ENCODE measurements around the gene TCF12. TPM values are rescaled to one million over a fixed set of nuclear protein-coding genes. Genes with fewer than 3 reads are reported as not detected.

Gene TCF12
- polyA plus RNA-seq, 3 donors = 15.8 to 52.5 (median 27.6) TPM

- intact Hi-C loops (cut with micrococcal nuclease) = loop anchor here in 1 of 2 donors (2.0 kb wide), 1 partner anchor 18 kb away; no protein-coding TSS in a partner anchor
- H3K4me3 ChIP-seq (replicated peaks in 1 of 3; ENCODE audit: low read depth in 2 of 3, low read length in 3 of 3) = no peak overlapping the region
- no peaks in the 10 kb centered on the region for H4K20me1 ChIP-seq (ENCODE audit: insufficient read depth, low read length)
- H3K27ac ChIP-seq (ENCODE audit: low read depth in 1 of 2, low read length in 2 of 2) = no peak overlapping the region
- no peak overlapping the region for H3K9ac ChIP-seq (ENCODE audit: insufficient read depth, low read length, poor library complexity, severe bottlenecking)
- H3K4me2 ChIP-seq (replicated peaks; ENCODE audit: extremely low read depth, low read length, poor library complexity, severe bottlenecking) = no peak overlapping the region
- no peak overlapping the region for H3K27ac Mint-ChIP-seq
- H3K27me3 ChIP-seq (ENCODE audit: control insufficient read depth in 2 of 2, insufficient read depth in 2 of 2, low read length in 2 of 2) = no peaks in the 10 kb centered on the region
- no peaks in the 10 kb centered on the region for H3K36me3 ChIP-seq (replicated peaks in 1 of 2; ENCODE audit: control insufficient read depth in 1 of 2, insufficient read depth in 2 of 2, low read length in 2 of 2)
- H3K4me3 Mint-ChIP-seq = no peak overlapping the region
- peaks cover 4 to 14% (median 6%) of the 10 kb centered on the region in 7 donors for H3K9me3 Mint-ChIP-seq
- no peaks in the 10 kb centered on the region for H3K79me2 ChIP-seq (ENCODE audit: insufficient read depth, low read length)
- H3K4me1 ChIP-seq (ENCODE audit: control insufficient read depth in 1 of 2, insufficient read depth in 2 of 2, low read length in 2 of 2) = no peaks in the 10 kb centered on the region
- TF ChIP-seq CTCF (IDR thresholded peaks at IDR 0.05) = no peak
- no peaks in the 10 kb centered on the region for H3K36me3 Mint-ChIP-seq
- no CpG with 5 or more reads among the region's 3 CpGs for whole genome bisulfite sequencing (ENCODE audit: insufficient coverage)
- H3K27me3 Mint-ChIP-seq (ENCODE audit: low read depth in 3 of 3) = peaks cover 0 to 1% (median 0%) of the 10 kb centered on the region in 3 donors
- H2AFZ ChIP-seq (ENCODE audit: insufficient read depth, low read depth, low read length, poor library complexity, severe bottlenecking) = no peak overlapping the region
- peaks cover 0 to 2% of the 10 kb centered on the region in 2 donors for H3K9me3 ChIP-seq (replicated peaks in 1 of 2; ENCODE audit: control insufficient read depth in 1 of 2, insufficient read depth in 1 of 2, low read length in 2 of 2)
- no peaks in the 10 kb centered on the region for H3K4me1 Mint-ChIP-seq
- DNase-seq = no peak
These were observed 23.8 kb upstream of the TCF12 start for GRCh38 chr15:56894601-56895000.

GRCh38 chr15:56901931-56902330 is 16.5 kb upstream of the TCF12 start:
- Histone ChIP-seq H3K36me3 (replicated peaks in 1 of 2; ENCODE audit: control insufficient read depth in 1 of 2, insufficient read depth in 2 of 2, low read length in 2 of 2) (no peaks in the 10 kb centered on the region), H3K27ac (ENCODE audit: low read depth in 1 of 2, low read length in 2 of 2) (no peak overlapping the region), H3K79me2 (ENCODE audit: insufficient read depth, low read length) (no peaks in the 10 kb centered on the region), H4K20me1 (ENCODE audit: insufficient read depth, low read length) (no peaks in the 10 kb centered on the region), H3K27me3 (ENCODE audit: control insufficient read depth in 2 of 2, insufficient read depth in 2 of 2, low read length in 2 of 2) (no peaks in the 10 kb centered on the region), H3K9ac (ENCODE audit: insufficient read depth, low read length, poor library complexity, severe bottlenecking) (no peak overlapping the region), H3K4me3 (replicated peaks in 1 of 3; ENCODE audit: low read depth in 2 of 3, low read length in 3 of 3) (no peak overlapping the region), H3K4me1 (ENCODE audit: control insufficient read depth in 1 of 2, insufficient read depth in 2 of 2, low read length in 2 of 2) (no peaks in the 10 kb centered on the region), H3K9me3 (replicated peaks in 1 of 2; ENCODE audit: control insufficient read depth in 1 of 2, insufficient read depth in 1 of 2, low read length in 2 of 2) (no peaks in the 10 kb centered on the region), H2AFZ (ENCODE audit: insufficient read depth, low read depth, low read length, poor library complexity, severe bottlenecking) (no peak overlapping the region), H3K4me2 (replicated peaks; ENCODE audit: extremely low read depth, low read length, poor library complexity, severe bottlenecking) (no peak overlapping the region)
- H3K9me3 Mint-ChIP-seq = peaks cover 0 to 11% (median 6%) of the 10 kb centered on the region in 7 donors
- peaks cover 0 to 1% (median 0%) of the 10 kb centered on the region in 3 donors for H3K27me3 Mint-ChIP-seq (ENCODE audit: low read depth in 3 of 3)
- H3K4me1 Mint-ChIP-seq = peaks cover 4% of the 10 kb centered on the region
- TF ChIP-seq CTCF (IDR thresholded peaks at IDR 0.05) = no peak
- no peaks in the 10 kb centered on the region for H3K36me3 Mint-ChIP-seq
- H3K4me3 Mint-ChIP-seq = no peak overlapping the region
- WGBS (ENCODE audit: insufficient coverage) = no CpG with 5 or more reads among the region's 2 CpGs
- DNase-seq = no peak
- no peak overlapping the region for H3K27ac Mint-ChIP-seq
- intact Hi-C loops (cut with micrococcal nuclease) = no loop called here

Measured in CD14-positive monocyte (primary cell).